H1 (cell line): ENCODE results near the gene RAET1G.

ENCODE experiments used
- RNF2 ChIP-seq: fragments of 200-900, 300-1000 bp; sonication (generic); IDR thresholded peaks from 2 replicates; pipeline ENCODE4 v1.7.1; 2016; ENCODE audit warnings: borderline replicate concordance, low read depth, mild to moderate bottlenecking, antibody characterized with exemption, low read length; ENCODE audit not compliant: poor library complexity, severe bottlenecking; ENCODE audit errors: missing control alignments
- SIN3A ChIP-seq, 2 experiments: IDR thresholded peaks in 1 of 2; conservative IDR thresholded peaks in 1 of 2; 2 replicates each; pipeline ENCODE4 v1.6.1; 2011 to 2012; ENCODE audit warnings: low read length in 2 of 2, improper control_type of control experiment in 1 of 2, low read depth in 1 of 2, mild to moderate bottlenecking in 1 of 2

- TF ChIP-seq SIN3A (conservative IDR thresholded peaks at IDR 0.05 in 1 of 2, IDR thresholded peaks at IDR 0.05 in 1 of 2; ENCODE audit: low read depth in 1 of 2, low read length in 2 of 2) (no peak), RNF2 (no peak)
Measured at GRCh38 chr6:149897015-149897697, 25.8 kb downstream of the RAET1G start.
